ENCODE data around the gene GBX2. TPM values are rescaled to one million over a fixed set of nuclear protein-coding genes. Genes with fewer than 3 reads are reported as not detected.

Gene GBX2
- total RNA-seq, 5 donors from 2014 or later (not counting 1 experiment from before 2014, with no cell fraction given): not detected

DNA sequence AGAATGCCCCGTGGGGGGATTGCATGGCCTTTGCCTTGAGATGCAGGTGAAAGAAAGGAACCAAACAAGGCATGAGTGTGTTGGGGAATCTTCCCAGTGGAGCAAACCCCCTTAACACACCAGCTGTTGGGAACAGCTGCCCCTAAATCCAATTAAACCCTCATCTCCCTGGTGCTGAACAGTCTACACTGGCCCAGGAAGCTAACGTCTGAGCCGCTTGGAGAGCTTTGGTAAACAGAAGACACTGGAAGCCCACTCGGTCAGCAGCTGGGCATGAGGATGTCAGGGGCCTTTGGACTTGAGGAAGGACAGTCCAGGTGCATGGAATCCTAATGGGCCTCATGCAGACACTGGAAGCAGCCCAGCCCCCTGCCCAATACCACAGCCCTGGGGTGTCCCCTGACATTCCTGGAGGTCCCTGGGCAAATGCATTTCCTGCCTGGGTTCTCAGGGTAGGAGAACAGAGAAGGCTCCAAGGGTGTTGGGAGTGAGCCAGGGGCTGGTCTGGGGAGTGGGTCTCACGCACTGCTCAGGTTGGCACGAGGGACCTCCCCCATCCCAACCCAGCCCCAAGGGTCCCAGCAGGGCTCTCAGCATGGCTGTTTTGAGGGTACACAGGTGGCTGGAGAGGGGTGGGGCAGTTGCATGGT is 37.7 kb downstream of the GBX2 start:
- Mint-ChIP-seq H3K27ac (no peak overlapping the region), H3K36me3 (no peaks in the 10 kb centered on the region), H3K4me3 (no peak overlapping the region), H3K27me3 (no peaks in the 10 kb centered on the region), H3K9me3 (no peaks in the 10 kb centered on the region), H3K4me1 (no peaks in the 10 kb centered on the region)
- no peak overlapping the region for H3K27ac ChIP-seq (ENCODE audit: low read length)
- no peaks in the 10 kb centered on the region for H3K4me1 ChIP-seq (ENCODE audit: control insufficient read depth in 1 of 2, extremely low read depth in 1 of 2, insufficient read depth in 2 of 2, low read length in 2 of 2)
- ChIA-PET POLR2A (no interaction called here), CTCF (no interaction called here)
- ATAC-seq (replicated peaks in 1 of 4) (no peak), DNase-seq (no peak)
- WGBS (ENCODE audit: insufficient coverage): 78% methylated on average over 3 of the region's 6 CpGs
- H3K9me3 ChIP-seq: no peaks in the 10 kb centered on the region
- H3K4me3 ChIP-seq (ENCODE audit: control insufficient read depth in 1 of 2, extremely low read depth in 1 of 2, low read length in 1 of 2): no peak overlapping the region
- H3K36me3 ChIP-seq (ENCODE audit: control insufficient read depth in 2 of 2, extremely low read depth in 1 of 2, insufficient read depth in 1 of 2, low read length in 1 of 2): no peaks in the 10 kb centered on the region
- peaks cover 0 to 2% of the 10 kb centered on the region in 2 experiments for H3K27me3 ChIP-seq (replicated peaks in 1 of 2; ENCODE audit: control insufficient read depth in 2 of 2, extremely low read depth in 1 of 2, insufficient read depth in 2 of 2, low read length in 1 of 2)

DNA sequence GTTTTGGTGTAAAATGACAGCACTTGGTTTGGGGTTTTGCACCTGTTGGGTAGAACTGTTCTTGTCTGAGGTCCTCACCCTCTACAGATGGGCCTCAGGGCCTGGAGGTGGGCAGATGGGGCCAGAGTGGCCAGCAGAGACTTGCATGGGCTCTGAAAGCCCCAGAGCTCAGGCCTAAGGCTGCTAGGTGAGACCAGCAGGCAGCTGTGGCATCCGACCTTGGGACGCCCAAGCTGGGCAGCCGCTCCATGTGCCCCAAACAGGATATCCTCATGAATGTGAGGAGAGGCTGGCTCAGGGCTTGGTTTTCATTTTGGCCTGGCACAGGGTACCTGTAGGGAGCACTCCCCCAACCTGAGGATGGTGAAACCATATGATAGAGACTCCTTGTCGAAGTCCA is 38.3 kb downstream of the GBX2 start:
- H3K36me3 Mint-ChIP-seq: no peaks in the 10 kb centered on the region
- Histone ChIP-seq H3K9me3 (no peaks in the 10 kb centered on the region), H3K27ac (ENCODE audit: low read length) (no peak overlapping the region), H3K36me3 (ENCODE audit: control insufficient read depth in 2 of 2, extremely low read depth in 1 of 2, insufficient read depth in 1 of 2, low read length in 1 of 2) (no peaks in the 10 kb centered on the region), H3K4me1 (ENCODE audit: control insufficient read depth in 1 of 2, extremely low read depth in 1 of 2, insufficient read depth in 2 of 2, low read length in 2 of 2) (no peaks in the 10 kb centered on the region), H3K4me3 (ENCODE audit: control insufficient read depth in 1 of 2, extremely low read depth in 1 of 2, low read length in 1 of 2) (no peak overlapping the region), H3K27me3 (replicated peaks in 1 of 2; ENCODE audit: control insufficient read depth in 2 of 2, extremely low read depth in 1 of 2, insufficient read depth in 2 of 2, low read length in 1 of 2) (peaks cover 0 to 2% of the 10 kb centered on the region in 2 experiments)
- ATAC-seq (replicated peaks in 1 of 4) (no peak), DNase-seq (no peak)
- no peaks in the 10 kb centered on the region for H3K4me1 Mint-ChIP-seq
- ChIA-PET POLR2A (no interaction called here), CTCF (no interaction called here)
- H3K4me3 Mint-ChIP-seq: no peak overlapping the region
- H3K27me3 Mint-ChIP-seq: no peaks in the 10 kb centered on the region
- 100% methylated on average over 3 of the region's 4 CpGs for WGBS (ENCODE audit: insufficient coverage)
- no peak overlapping the region for H3K27ac Mint-ChIP-seq
- no peaks in the 10 kb centered on the region for H3K9me3 Mint-ChIP-seq

DNA sequence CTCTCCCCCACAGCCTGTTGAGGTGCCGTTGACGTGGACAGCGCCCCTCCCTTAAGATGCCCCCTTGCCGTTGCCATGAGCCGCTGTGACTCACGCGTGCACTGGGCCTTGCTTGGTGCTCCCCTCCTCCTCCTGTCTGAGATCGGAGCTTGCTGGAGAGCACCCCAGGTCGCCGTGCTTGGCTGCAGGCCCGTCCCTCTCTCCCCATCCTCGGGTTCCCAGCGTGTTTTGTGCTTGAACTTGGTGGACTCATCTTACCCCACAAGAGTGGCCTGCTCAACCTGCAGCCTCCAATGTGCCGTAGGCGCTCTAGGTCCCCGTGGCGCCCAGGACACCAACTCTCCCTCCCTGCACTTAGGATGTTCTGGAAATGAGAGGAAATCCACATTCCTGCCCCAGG is 39.9 kb downstream of the GBX2 start:
- no peaks in the 10 kb centered on the region for H3K9me3 ChIP-seq
- DNase-seq: no peak
- Mint-ChIP-seq H3K27me3 (no peaks in the 10 kb centered on the region), H3K4me3 (no peak overlapping the region), H3K27ac (no peak overlapping the region), H3K9me3 (no peaks in the 10 kb centered on the region), H3K4me1 (no peaks in the 10 kb centered on the region), H3K36me3 (no peaks in the 10 kb centered on the region)
- ChIA-PET CTCF (no interaction called here), POLR2A (no interaction called here)
- no peak for ATAC-seq (replicated peaks in 1 of 4)
- H3K4me3 ChIP-seq (ENCODE audit: control insufficient read depth in 1 of 2, extremely low read depth in 1 of 2, low read length in 1 of 2): no peak overlapping the region
- H3K27me3 ChIP-seq (replicated peaks in 1 of 2; ENCODE audit: control insufficient read depth in 2 of 2, extremely low read depth in 1 of 2, insufficient read depth in 2 of 2, low read length in 1 of 2): peaks cover 0 to 2% of the 10 kb centered on the region in 2 experiments
- no peaks in the 10 kb centered on the region for H3K36me3 ChIP-seq (ENCODE audit: control insufficient read depth in 2 of 2, extremely low read depth in 1 of 2, insufficient read depth in 1 of 2, low read length in 1 of 2)
- no peak overlapping the region for H3K27ac ChIP-seq (ENCODE audit: low read length)
- H3K4me1 ChIP-seq (ENCODE audit: control insufficient read depth in 1 of 2, extremely low read depth in 1 of 2, insufficient read depth in 2 of 2, low read length in 2 of 2): no peaks in the 10 kb centered on the region
- WGBS (ENCODE audit: insufficient coverage): 88% methylated on average over 11 of the region's 17 CpGs

DNA sequence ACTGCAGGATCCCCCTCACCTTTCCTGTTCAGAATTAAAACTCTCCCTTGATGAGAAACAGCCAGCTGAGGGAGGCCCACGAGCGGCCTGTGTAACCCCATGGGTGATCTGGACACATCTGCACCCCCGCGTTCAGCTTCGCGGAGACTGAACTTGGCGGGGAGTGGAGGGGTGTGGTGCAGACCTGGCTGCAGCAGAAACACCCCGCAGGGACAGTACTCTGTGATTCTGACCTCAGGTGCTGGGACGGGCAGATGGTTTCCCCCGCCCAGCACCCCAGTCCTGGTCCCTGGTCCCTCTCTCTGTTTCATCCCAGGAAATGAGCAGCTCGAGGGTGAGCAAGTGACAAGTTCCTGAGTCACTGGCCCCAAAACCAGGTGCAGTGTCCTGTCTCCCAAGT is 41.2 kb downstream of the GBX2 start:
- Histone ChIP-seq H3K27me3 (replicated peaks in 1 of 2; ENCODE audit: control insufficient read depth in 2 of 2, extremely low read depth in 1 of 2, insufficient read depth in 2 of 2, low read length in 1 of 2) (no peaks in the 10 kb centered on the region), H3K4me3 (ENCODE audit: control insufficient read depth in 1 of 2, extremely low read depth in 1 of 2, low read length in 1 of 2) (no peak overlapping the region), H3K27ac (ENCODE audit: low read length) (no peak overlapping the region), H3K36me3 (ENCODE audit: control insufficient read depth in 2 of 2, extremely low read depth in 1 of 2, insufficient read depth in 1 of 2, low read length in 1 of 2) (no peaks in the 10 kb centered on the region), H3K9me3 (no peaks in the 10 kb centered on the region), H3K4me1 (ENCODE audit: control insufficient read depth in 1 of 2, extremely low read depth in 1 of 2, insufficient read depth in 2 of 2, low read length in 2 of 2) (no peaks in the 10 kb centered on the region)
- no peak for ATAC-seq (replicated peaks in 1 of 4)
- 86% methylated on average over 11 of the region's 11 CpGs for WGBS (ENCODE audit: insufficient coverage)
- ChIA-PET POLR2A (no interaction called here), CTCF (no interaction called here)
- Mint-ChIP-seq H3K36me3 (no peaks in the 10 kb centered on the region), H3K9me3 (no peaks in the 10 kb centered on the region), H3K4me3 (no peak overlapping the region), H3K27ac (no peak overlapping the region), H3K27me3 (no peaks in the 10 kb centered on the region), H3K4me1 (no peaks in the 10 kb centered on the region)
- no peak for DNase-seq

DNA sequence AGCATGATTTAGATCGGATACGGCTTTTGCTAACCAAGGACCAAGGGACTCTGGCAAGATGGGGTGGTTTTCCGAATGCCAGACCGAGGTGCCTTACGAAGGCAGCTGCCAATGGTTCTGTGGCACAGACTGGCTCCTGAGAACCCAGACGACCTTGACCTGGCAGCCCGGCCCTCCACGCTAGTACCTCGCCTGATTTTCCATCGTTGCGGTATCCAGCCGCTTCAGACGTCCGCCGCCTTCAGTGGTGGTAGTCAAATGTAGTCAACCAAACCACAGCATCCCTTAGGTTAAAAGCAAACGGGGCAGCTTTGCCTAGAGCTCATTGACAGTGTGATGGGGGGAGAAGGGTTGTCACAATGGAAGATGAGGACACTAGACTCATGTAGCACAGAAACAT is 42.6 kb downstream of the GBX2 start:
- no peak for ATAC-seq (replicated peaks in 1 of 4)

DNA sequence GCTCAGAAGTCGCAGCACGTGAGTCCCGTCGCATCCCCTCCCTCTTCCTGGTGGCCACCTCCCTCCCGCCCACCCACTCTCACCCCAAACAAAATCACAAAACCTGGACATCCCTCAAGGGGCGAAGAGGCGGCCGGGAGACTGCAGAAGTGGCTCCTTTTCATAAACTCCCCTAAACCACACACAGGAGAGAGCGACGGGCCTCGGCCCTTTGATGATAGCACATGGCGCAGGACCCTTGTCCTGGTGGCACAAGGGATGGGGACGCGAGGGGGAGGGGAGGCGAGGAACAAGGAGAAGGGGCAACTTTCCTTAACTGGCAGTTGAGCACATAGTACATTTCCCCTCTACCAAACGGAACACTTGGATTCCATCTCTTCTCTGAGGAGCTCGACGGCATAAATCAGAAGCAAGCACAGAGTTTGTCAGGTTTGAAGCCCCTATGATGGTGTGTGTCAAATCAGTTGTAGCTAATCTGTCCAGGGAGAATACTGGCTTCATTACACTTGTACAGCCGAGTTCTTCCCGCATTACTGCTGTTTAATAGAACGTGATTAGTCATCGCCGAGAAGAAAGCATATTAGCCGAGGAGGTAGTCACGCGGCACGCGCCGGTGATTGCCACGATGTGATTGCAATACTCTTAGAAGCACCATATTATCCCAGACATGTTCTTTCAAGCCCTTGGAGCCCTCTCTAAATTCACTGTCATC is 43.8 kb downstream of the GBX2 start:
- Mint-ChIP-seq H3K4me3 (no peak overlapping the region), H3K9me3 (no peaks in the 10 kb centered on the region), H3K4me1 (no peaks in the 10 kb centered on the region), H3K36me3 (no peaks in the 10 kb centered on the region), H3K27ac (no peak overlapping the region), H3K27me3 (peaks cover 0 to under 1% of the 10 kb centered on the region in 2 donors)
- 91% methylated on average over 15 of the region's 30 CpGs for WGBS (ENCODE audit: insufficient coverage)
- no peak overlapping the region for H3K27ac ChIP-seq (ENCODE audit: low read length)
- no peak for ATAC-seq (replicated peaks in 1 of 4)
- ChIA-PET CTCF (no interaction called here), POLR2A (no interaction called here)
- no peak overlapping the region for H3K4me3 ChIP-seq (ENCODE audit: control insufficient read depth in 1 of 2, extremely low read depth in 1 of 2, low read length in 1 of 2)
- H3K4me1 ChIP-seq (ENCODE audit: control insufficient read depth in 1 of 2, extremely low read depth in 1 of 2, insufficient read depth in 2 of 2, low read length in 2 of 2): no peaks in the 10 kb centered on the region
- peaks cover 0 to 14% of the 10 kb centered on the region in 2 experiments for H3K27me3 ChIP-seq (replicated peaks in 1 of 2; ENCODE audit: control insufficient read depth in 2 of 2, extremely low read depth in 1 of 2, insufficient read depth in 2 of 2, low read length in 1 of 2)
- no peaks in the 10 kb centered on the region for H3K36me3 ChIP-seq (ENCODE audit: control insufficient read depth in 2 of 2, extremely low read depth in 1 of 2, insufficient read depth in 1 of 2, low read length in 1 of 2)
- H3K9me3 ChIP-seq: no peaks in the 10 kb centered on the region
- DNase-seq: no peak

More for the DNA sequence above, 42.6 kb downstream of the GBX2 start:
- no peak overlapping the region for H3K27ac Mint-ChIP-seq
- POLR2A ChIA-PET: no interaction called here
- WGBS (ENCODE audit: insufficient coverage): 85% methylated on average over 7 of the region's 16 CpGs
- Histone ChIP-seq H3K9me3 (no peaks in the 10 kb centered on the region), H3K27me3 (replicated peaks in 1 of 2; ENCODE audit: control insufficient read depth in 2 of 2, extremely low read depth in 1 of 2, insufficient read depth in 2 of 2, low read length in 1 of 2) (peaks cover 0 to 6% of the 10 kb centered on the region in 2 experiments), H3K36me3 (ENCODE audit: control insufficient read depth in 2 of 2, extremely low read depth in 1 of 2, insufficient read depth in 1 of 2, low read length in 1 of 2) (no peaks in the 10 kb centered on the region), H3K4me1 (ENCODE audit: control insufficient read depth in 1 of 2, extremely low read depth in 1 of 2, insufficient read depth in 2 of 2, low read length in 2 of 2) (no peaks in the 10 kb centered on the region), H3K4me3 (ENCODE audit: control insufficient read depth in 1 of 2, extremely low read depth in 1 of 2, low read length in 1 of 2) (no peak overlapping the region), H3K27ac (ENCODE audit: low read length) (no peak overlapping the region)
- no peaks in the 10 kb centered on the region for H3K36me3 Mint-ChIP-seq
- CTCF ChIA-PET: no interaction called here
- DNase-seq: no peak
- H3K4me3 Mint-ChIP-seq: no peak overlapping the region
- no peaks in the 10 kb centered on the region for H3K27me3 Mint-ChIP-seq
- H3K4me1 Mint-ChIP-seq: no peaks in the 10 kb centered on the region
- no peaks in the 10 kb centered on the region for H3K9me3 Mint-ChIP-seq

Data from T-cell (primary cell).